ENCODE measurements around the gene MAGI2. TPM values are rescaled to one million over a fixed set of nuclear protein-coding genes. Genes with fewer than 3 reads are reported as not detected.

MAGI2 gene
- total and polyA plus RNA-seq, 2 donors (not counting 3 experiments of a cell fraction or from before 2014, with no cell fraction given) = 0.28 to 6.0 TPM

DNA sequence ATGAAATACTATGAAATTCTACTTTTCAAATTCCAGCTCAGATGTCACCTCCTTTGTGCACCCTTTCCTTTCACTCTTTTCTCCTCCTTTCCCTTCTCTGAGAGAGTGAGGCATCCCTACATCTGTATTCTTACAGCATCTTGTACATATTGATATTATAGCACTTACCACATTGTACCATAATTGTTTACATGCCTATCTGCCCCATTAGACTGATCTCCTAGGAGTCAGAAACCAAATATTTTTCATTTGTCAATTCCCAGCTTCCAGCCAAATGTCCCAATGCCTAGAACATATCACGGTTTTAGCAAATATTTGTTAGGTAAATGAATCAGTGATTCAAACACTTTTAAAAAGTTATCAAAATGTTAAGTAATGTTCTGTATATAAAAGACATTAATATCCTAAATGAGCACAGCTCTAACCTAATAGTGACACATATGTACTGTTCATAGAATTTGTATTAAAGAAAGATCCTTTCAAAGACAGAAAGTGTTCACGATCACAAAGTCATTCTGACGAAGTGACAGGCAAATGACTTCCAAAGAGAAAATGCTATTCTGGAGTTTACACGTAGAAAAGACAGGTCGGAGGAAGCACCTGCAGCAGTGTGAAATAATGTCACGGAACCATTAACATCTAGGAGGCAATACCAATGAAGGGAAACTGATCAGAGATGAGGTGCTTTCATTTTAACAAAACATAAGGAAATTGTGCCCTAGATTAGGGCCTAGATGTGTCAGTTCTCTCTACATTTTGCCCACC is 774.2 kb downstream of the MAGI2 start:
- no TSS peak for BruUV-seq (replicated peaks)
- no peak overlapping the region for H3K4me3 ChIP-seq (replicated peaks in 1 of 3; ENCODE audit: insufficient read depth in 1 of 3, low read depth in 1 of 3, low read length in 3 of 3)
- no peaks in the 10 kb centered on the region for H3K9me3 ChIP-seq (replicated peaks; ENCODE audit: control insufficient read depth, insufficient read depth, low read length)
- DNase-seq (ENCODE audit: low read depth, low spot score) (no peak), FAIRE-seq (no peak)
- no peaks in the 10 kb centered on the region for H3K4me1 ChIP-seq (ENCODE audit: control insufficient read depth, extremely low read depth, insufficient read depth, low read length)
- H3K79me2 ChIP-seq (ENCODE audit: control insufficient read depth, insufficient read depth, low read length) = no peaks in the 10 kb centered on the region
- no peaks in the 10 kb centered on the region for H3K27me3 ChIP-seq (ENCODE audit: control insufficient read depth in 2 of 2, insufficient read depth in 2 of 2, low read length in 2 of 2)
- TF ChIP-seq GATA2 (IDR thresholded peaks at IDR 0.05; ENCODE audit: insufficient read depth, insufficient read length, low read depth, low read length) (no peak), EZH2 (IDR thresholded peaks at IDR 0.05; ENCODE audit: borderline replicate concordance, low read depth, low read length, severe bottlenecking) (no peak), POLR2A (IDR thresholded peaks at IDR 0.05; ENCODE audit: low read depth, low read length) (no peak), CTCF (IDR thresholded peaks at IDR 0.05; ENCODE audit: extremely low read depth in 1 of 2, insufficient read depth in 1 of 2, low read depth in 1 of 2, low read length in 2 of 2) (no peak), POLR2AphosphoS5 (IDR thresholded peaks at IDR 0.05; ENCODE audit: insufficient read depth, low read depth, low read length) (no peak), FOS (IDR thresholded peaks at IDR 0.05; ENCODE audit: borderline replicate concordance, insufficient read depth, low read length) (no peak), JUN (IDR thresholded peaks at IDR 0.05; ENCODE audit: borderline replicate concordance, insufficient read depth, insufficient read length, low read depth) (no peak), MYC (IDR thresholded peaks at IDR 0.05; ENCODE audit: low read depth, low read length) (no peak)
- TF ChIP-seq, protein P1, sequence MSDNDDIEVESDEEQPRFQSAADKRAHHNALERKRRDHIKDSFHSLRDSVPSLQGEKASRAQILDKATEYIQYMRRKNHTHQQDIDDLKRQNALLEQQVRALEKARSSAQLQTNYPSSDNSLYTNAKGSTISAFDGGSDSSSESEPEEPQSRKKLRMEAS (IDR thresholded peaks at IDR 0.05; ENCODE audit: insufficient read depth, insufficient read length) = no peak
- intact Hi-C loops (cut with micrococcal nuclease) = no loop called here
- H3K9ac ChIP-seq (replicated peaks; ENCODE audit: extremely low read depth, insufficient read depth, low read length) = no peak overlapping the region
- no peaks in the 10 kb centered on the region for H3K36me3 ChIP-seq (ENCODE audit: control insufficient read depth in 2 of 2, extremely low read depth in 1 of 2, insufficient read depth in 2 of 2, low read length in 2 of 2)
- no peaks in the 10 kb centered on the region for H4K20me1 ChIP-seq (replicated peaks; ENCODE audit: control insufficient read depth, extremely low read depth, insufficient read depth, low read length)
- ChIA-PET CTCF (no interaction called here), POLR2A (no interaction called here)
- H3K27ac ChIP-seq (ENCODE audit: insufficient read depth, low read depth, low read length) = no peak overlapping the region
- no peaks in the 10 kb centered on the region for H3K9me1 ChIP-seq (replicated peaks; ENCODE audit: control insufficient read depth, extremely low read depth, insufficient read depth, low read length)
- H3K4me2 ChIP-seq (ENCODE audit: insufficient read depth, low read length) = no peak overlapping the region
- H2AFZ ChIP-seq (ENCODE audit: low read depth, low read length) = no peak overlapping the region
- dilution Hi-C loops (cut with MboI; ENCODE audit: extremely low pct_ligation_motif_present, low sequenced_read_pairs) = no loop called here
